AG10803 (cell line): ENCODE measurements around the gene SEMG1.

Experiments used
- DNase-seq: peaks from one replicate; pipeline ENCODE4 v3.0.0; 2010; ENCODE audit warnings: low read depth
- H3K4me3 ChIP-seq: 2 replicates; pipeline ENCODE4 v1.5.1; 2011; ENCODE audit warnings: mild to moderate bottlenecking, low read length, control low read depth
- CTCF ChIP-seq: conservative IDR thresholded peaks from 2 replicates; pipeline ENCODE4 v1.5.1; 2011; ENCODE audit warnings: mild to moderate bottlenecking, low read length, control low read depth, inconsistent platforms

SEMG1 gene

DNA sequence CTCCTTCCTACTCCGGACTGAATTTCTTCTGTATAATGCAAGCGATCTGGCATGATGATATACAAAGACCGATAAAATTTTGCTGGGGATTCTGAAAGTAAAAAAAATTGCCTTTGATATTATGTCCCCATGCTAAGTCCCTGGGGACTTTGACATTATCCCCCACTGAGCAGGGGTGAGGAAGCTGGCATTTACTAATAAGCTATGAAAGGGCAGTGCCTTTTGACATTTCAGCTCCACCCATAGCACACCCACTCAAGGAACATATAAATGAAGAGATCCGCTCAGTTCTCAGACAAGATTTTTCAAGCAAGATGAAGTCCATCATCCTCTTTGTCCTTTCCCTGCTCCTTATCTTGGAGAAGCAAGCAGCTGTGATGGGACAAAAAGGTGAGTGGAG lies 14.2 kb downstream of the SEMG1 start, which contains the start of gene SEMG2:
Gene SEMG2, plus strand, starts transcription at position 298 of the 400 bp plus-strand sequence. Its CDS starts 17 bp downstream, at position 315.
- no peak for TF ChIP-seq CTCF

GRCh38 chr20:45223136-45223535 lies 16.3 kb downstream of the SEMG1 start:
- no peak for DNase-seq
- H3K4me3 ChIP-seq = no peak overlapping the region
- no peak for TF ChIP-seq CTCF

More for the DNA sequence above, 14.2 kb downstream of the SEMG1 start, which contains the start of gene SEMG2:
- no peak within 1 kb of the TSS for H3K4me3 ChIP-seq
- DNase-seq = no peak

DNA sequence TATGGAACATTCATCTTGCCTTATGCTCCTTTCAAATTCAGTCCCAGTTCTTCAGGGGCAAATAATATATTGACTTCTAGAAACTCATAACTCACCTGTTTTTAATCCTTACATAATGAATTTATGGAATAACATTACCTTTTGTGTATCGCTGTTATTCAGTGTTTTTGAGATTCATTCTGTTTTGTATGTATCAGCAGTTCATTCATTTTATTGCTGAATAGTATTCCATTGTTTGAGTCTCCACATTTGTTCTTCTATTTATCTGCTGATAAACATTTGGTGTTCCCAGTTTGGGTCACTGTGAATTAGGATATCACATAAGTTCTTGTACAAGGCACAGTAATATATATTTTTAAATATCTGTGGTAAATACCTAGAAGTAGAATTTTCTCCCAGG lies 19.5 kb downstream of the SEMG1 start:
- DNase-seq = no peak
- TF ChIP-seq CTCF = no peak
- H3K4me3 ChIP-seq = no peak overlapping the region

DNA sequence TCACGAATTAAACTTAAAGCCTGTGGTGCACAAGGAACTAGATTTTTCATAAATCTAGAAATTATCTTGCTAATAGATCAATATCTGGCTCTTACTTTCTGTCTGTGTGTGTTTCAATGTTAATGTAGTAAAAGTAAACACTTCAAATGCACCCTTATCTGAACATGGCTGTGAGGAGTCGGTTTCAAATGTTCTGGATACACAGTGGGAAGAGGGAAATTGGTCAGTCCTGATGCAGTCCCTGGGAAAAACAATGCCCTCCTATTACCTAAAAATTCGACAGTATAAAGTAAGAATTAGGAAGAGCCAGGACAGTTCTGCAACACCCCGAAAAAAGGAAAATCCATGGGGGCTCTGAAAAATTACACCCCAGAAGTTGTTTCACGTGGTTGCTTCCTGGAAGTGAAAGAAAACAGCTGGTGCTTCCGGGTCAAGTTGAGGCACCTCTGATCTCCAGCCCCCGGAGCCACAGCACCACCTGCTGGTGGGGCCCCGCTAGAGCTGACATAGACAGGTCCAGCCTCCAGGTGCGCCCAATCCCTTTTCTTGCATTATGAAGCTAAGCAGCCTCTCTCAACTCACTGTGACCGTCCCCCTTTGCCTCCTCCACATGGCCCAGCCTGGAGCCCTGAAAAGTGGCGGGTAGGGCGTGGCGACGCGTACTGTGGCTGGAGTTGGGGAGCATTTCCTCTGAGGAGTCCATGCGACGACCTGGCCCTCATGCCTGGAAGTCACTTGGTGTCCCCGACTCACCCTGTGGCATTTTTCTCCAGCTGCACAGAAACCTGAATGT lies 22.6 kb downstream of the SEMG1 start:
- no peak overlapping the region for H3K4me3 ChIP-seq
- no peak for DNase-seq
- TF ChIP-seq CTCF = peak; percentile 37

GRCh38 chr20:45230631-45231030 lies 23.8 kb downstream of the SEMG1 start:
- TF ChIP-seq CTCF = no peak
- no peak for DNase-seq
- H3K4me3 ChIP-seq = no peak overlapping the region

- no peak for DNase-seq
- peak; percentile 37 for TF ChIP-seq CTCF
- H3K4me3 ChIP-seq = no peak overlapping the region
Observed at GRCh38 chr20:45235995-45236394, 29.2 kb downstream of the SEMG1 start.

- TF ChIP-seq CTCF = no peak
- no peak for DNase-seq
- H3K4me3 ChIP-seq = no peak overlapping the region
Observed at GRCh38 chr20:45238139-45238538, 31.3 kb downstream of the SEMG1 start.
